Measurements from ENCODE around the gene PPP1R14C. TPM values are rescaled to one million over a fixed set of nuclear protein-coding genes. Genes with fewer than 3 reads are reported as not detected.

Gene PPP1R14C
- polyA plus RNA-seq, 2 of the 4 experiments (the other 2 are of a cell fraction) = 0.34 to 0.43 TPM

DNA sequence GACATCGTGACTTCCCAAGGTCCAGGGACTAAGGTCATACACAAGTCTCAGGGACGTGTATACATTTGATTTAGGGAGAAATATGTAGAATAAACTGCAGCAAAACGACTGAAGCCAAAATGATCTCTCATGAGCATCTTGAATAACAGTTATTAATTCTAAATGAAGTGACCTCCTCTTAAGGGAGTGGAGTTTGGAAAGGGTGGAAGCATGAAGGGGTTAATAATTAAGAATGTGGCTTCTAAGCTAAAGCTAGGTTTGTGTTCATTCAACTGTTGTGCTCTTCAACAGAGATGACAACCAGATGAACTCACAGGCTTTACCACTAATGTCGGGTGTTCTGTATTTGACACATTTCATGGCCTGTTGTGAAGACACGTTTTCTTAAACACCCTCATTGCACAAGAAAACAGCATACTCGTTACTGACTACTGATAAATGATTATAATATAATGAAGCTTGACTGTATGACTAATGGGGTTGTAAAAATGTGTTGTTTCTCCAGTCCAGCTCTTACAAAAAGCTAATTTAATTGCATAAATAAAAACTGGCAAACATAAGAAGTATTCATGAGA, 1.5 kb downstream of the PPP1R14C start (continued):
- TF ChIP-seq, protein P1, sequence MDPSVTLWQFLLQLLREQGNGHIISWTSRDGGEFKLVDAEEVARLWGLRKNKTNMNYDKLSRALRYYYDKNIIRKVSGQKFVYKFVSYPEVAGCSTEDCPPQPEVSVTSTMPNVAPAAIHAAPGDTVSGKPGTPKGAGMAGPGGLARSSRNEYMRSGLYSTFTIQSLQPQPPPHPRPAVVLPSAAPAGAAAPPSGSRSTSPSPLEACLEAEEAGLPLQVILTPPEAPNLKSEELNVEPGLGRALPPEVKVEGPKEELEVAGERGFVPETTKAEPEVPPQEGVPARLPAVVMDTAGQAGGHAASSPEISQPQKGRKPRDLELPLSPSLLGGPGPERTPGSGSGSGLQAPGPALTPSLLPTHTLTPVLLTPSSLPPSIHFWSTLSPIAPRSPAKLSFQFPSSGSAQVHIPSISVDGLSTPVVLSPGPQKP (IDR thresholded peaks at IDR 0.05; ENCODE audit: low read depth, low read length) = no peak
- TF ChIP-seq RNF2 (IDR thresholded peaks at IDR 0.05; ENCODE audit: borderline replicate concordance, low read depth) (no peak), RCOR1 (IDR thresholded peaks at IDR 0.05; ENCODE audit: low read depth, low read length) (no peak), CEBPB (IDR thresholded peaks at IDR 0.05) (no peak), ZNF302 (CRISPR knock-in tag; IDR thresholded peaks at IDR 0.05) (no peak), FOXS1 (CRISPR knock-in tag; IDR thresholded peaks at IDR 0.05) (no peak)

DNA sequence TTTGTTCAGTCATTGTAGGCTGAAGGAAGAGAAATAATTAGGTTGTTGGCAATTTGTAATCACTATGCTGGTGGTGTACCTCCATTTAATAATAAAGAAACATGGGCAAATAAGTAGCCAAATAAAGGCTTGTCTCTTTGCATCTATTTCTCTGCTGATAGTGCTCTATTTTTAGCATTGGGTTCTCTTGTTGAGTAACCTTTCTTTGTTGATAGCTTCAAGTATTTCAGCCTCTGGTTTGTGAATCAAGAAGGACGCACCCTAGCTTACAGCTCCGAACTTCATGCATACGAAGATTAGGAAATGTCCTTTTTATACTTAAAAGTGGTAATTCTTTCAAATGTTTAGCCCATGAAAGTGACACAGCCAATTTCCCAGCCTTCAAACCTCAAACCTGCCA, 2.6 kb downstream of the PPP1R14C start:
- Histone ChIP-seq H3K4me1 (no peaks in the 10 kb centered on the region), H3K4me2 (no peak overlapping the region), H3K27ac (no peak overlapping the region), H3K4me3 (no peak overlapping the region), H3K9me3 (no peaks in the 10 kb centered on the region)
- ChIA-PET CTCF (interaction anchor here (1.2 kb wide), 1 partner anchor 65 kb away, joined by 3 read pairs; no protein-coding TSS in a partner anchor), POLR2A (no interaction called here)
- 79% methylated on average over 3 of the region's 3 CpGs for WGBS (ENCODE audit: missing lambda C conversion rate)
- FAIRE-seq (no peak), ATAC-seq (no peak), DNase-seq (ENCODE audit: low read depth in 1 of 2, low spot score in 1 of 2) (no peak)
- no peak for TF ChIP-seq ZNF302 (CRISPR knock-in tag; IDR thresholded peaks at IDR 0.05)

DNA sequence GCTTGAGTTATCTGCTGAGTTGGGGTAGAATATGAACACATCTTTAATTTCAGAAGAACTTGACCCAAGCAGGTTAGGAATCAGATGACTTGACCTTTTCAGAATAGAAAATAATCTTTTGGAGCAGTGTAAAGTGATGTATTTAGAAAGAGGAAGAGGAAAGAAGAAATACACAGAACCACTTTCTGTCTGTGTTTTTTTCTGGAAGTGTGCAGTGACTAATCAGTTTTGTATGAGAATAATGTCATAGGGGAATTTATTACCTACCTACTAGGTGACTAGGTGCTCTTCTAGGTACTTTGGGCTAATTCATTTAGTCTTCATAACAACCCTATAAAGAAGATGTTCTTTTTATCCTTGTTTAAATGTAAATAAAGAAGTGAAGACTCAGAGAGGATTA, 3.0 kb downstream of the PPP1R14C start:
- no peak for TF ChIP-seq PHF8 (IDR thresholded peaks at IDR 0.05; ENCODE audit: borderline replicate concordance, low read depth)
- no peak for TF ChIP-seq ESRRA (IDR thresholded peaks at IDR 0.05; ENCODE audit: borderline replicate concordance, low read length)
- TF ChIP-seq HOXB13 (CRISPR knock-in tag; IDR thresholded peaks at IDR 0.05; ENCODE audit: low read depth) = no peak
- TF ChIP-seq KDM5A (IDR thresholded peaks at IDR 0.05) = no peak
- TF ChIP-seq, protein P1 (IDR thresholded peaks at IDR 0.05; ENCODE audit: low read depth, low read length) = no peak
- no peak for TF ChIP-seq RARB (CRISPR knock-in tag; IDR thresholded peaks at IDR 0.05)
- no peak for TF ChIP-seq MYC (IDR thresholded peaks at IDR 0.05; ENCODE audit: borderline replicate concordance, low read length)
- TF ChIP-seq, protein P2, sequence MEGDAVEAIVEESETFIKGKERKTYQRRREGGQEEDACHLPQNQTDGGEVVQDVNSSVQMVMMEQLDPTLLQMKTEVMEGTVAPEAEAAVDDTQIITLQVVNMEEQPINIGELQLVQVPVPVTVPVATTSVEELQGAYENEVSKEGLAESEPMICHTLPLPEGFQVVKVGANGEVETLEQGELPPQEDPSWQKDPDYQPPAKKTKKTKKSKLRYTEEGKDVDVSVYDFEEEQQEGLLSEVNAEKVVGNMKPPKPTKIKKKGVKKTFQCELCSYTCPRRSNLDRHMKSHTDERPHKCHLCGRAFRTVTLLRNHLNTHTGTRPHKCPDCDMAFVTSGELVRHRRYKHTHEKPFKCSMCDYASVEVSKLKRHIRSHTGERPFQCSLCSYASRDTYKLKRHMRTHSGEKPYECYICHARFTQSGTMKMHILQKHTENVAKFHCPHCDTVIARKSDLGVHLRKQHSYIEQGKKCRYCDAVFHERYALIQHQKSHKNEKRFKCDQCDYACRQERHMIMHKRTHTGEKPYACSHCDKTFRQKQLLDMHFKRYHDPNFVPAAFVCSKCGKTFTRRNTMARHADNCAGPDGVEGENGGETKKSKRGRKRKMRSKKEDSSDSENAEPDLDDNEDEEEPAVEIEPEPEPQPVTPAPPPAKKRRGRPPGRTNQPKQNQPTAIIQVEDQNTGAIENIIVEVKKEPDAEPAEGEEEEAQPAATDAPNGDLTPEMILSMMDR (IDR thresholded peaks at IDR 0.05) = no peak
- TF ChIP-seq RCOR1 (IDR thresholded peaks at IDR 0.05; ENCODE audit: low read depth, low read length) = no peak
- TF ChIP-seq FOXS1 (CRISPR knock-in tag; IDR thresholded peaks at IDR 0.05) = no peak
- no peak for TF ChIP-seq POLR2AphosphoS2 (conservative IDR thresholded peaks at IDR 0.05; ENCODE audit: low read length)
- TF ChIP-seq, protein P3, sequence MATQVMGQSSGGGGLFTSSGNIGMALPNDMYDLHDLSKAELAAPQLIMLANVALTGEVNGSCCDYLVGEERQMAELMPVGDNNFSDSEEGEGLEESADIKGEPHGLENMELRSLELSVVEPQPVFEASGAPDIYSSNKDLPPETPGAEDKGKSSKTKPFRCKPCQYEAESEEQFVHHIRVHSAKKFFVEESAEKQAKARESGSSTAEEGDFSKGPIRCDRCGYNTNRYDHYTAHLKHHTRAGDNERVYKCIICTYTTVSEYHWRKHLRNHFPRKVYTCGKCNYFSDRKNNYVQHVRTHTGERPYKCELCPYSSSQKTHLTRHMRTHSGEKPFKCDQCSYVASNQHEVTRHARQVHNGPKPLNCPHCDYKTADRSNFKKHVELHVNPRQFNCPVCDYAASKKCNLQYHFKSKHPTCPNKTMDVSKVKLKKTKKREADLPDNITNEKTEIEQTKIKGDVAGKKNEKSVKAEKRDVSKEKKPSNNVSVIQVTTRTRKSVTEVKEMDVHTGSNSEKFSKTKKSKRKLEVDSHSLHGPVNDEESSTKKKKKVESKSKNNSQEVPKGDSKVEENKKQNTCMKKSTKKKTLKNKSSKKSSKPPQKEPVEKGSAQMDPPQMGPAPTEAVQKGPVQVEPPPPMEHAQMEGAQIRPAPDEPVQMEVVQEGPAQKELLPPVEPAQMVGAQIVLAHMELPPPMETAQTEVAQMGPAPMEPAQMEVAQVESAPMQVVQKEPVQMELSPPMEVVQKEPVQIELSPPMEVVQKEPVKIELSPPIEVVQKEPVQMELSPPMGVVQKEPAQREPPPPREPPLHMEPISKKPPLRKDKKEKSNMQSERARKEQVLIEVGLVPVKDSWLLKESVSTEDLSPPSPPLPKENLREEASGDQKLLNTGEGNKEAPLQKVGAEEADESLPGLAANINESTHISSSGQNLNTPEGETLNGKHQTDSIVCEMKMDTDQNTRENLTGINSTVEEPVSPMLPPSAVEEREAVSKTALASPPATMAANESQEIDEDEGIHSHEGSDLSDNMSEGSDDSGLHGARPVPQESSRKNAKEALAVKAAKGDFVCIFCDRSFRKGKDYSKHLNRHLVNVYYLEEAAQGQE (IDR thresholded peaks at IDR 0.05) = no peak
- no peak for TF ChIP-seq EHMT2 (IDR thresholded peaks at IDR 0.05; ENCODE audit: low read depth)
- TF ChIP-seq, protein P4, sequence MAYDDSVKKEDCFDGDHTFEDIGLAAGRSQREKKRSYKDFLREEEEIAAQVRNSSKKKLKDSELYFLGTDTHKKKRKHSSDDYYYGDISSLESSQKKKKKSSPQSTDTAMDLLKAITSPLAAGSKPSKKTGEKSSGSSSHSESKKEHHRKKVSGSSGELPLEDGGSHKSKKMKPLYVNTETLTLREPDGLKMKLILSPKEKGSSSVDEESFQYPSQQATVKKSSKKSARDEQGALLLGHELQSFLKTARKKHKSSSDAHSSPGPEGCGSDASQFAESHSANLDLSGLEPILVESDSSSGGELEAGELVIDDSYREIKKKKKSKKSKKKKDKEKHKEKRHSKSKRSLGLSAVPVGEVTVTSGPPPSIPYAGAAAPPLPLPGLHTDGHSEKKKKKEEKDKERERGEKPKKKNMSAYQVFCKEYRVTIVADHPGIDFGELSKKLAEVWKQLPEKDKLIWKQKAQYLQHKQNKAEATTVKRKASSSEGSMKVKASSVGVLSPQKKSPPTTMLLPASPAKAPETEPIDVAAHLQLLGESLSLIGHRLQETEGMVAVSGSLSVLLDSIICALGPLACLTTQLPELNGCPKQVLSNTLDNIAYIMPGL (CRISPR knock-in tag; IDR thresholded peaks at IDR 0.05; ENCODE audit: borderline replicate concordance) = no peak
- no peak for TF ChIP-seq CBX8 (IDR thresholded peaks at IDR 0.05)
- TF ChIP-seq, protein P5, sequence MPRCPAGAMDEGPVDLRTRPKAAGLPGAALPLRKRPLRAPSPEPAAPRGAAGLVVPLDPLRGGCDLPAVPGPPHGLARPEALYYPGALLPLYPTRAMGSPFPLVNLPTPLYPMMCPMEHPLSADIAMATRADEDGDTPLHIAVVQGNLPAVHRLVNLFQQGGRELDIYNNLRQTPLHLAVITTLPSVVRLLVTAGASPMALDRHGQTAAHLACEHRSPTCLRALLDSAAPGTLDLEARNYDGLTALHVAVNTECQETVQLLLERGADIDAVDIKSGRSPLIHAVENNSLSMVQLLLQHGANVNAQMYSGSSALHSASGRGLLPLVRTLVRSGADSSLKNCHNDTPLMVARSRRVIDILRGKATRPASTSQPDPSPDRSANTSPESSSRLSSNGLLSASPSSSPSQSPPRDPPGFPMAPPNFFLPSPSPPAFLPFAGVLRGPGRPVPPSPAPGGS (IDR thresholded peaks at IDR 0.05) = no peak
- no peak for TF ChIP-seq NPAS2 (CRISPR knock-in tag; IDR thresholded peaks at IDR 0.05; ENCODE audit: borderline replicate concordance)
- TF ChIP-seq GATA3 (IDR thresholded peaks at IDR 0.05; ENCODE audit: borderline replicate concordance) = no peak
- TF ChIP-seq SREBF2 (IDR thresholded peaks at IDR 0.05) = no peak
- no peak overlapping the region for H3K4me2 ChIP-seq
- POLR2A ChIA-PET = no interaction called here
- H3K27ac ChIP-seq = no peak overlapping the region
- ATAC-seq (no peak), FAIRE-seq (no peak), DNase-seq (ENCODE audit: low read depth in 1 of 2, low spot score in 1 of 2) (no peak)
- H3K4me1 ChIP-seq = no peaks in the 10 kb centered on the region
- no peaks in the 10 kb centered on the region for H3K9me3 ChIP-seq
- no peak overlapping the region for H3K4me3 ChIP-seq
- CTCF ChIA-PET = interaction anchor here (1.2 kb wide), 1 partner anchor 65 kb away, joined by 3 read pairs; no protein-coding TSS in a partner anchor
